Measurements from ENCODE around the gene CASZ1. TPM values are rescaled to one million over a fixed set of nuclear protein-coding genes. Genes with fewer than 3 reads are reported as not detected.
A peak's percentile ranks its signal among the peaks of the same experiment; 100 is the strongest.

CASZ1 gene
- total RNA-seq, 1 experiment from 2014 or later: 11.1 TPM

GRCh38 chr1:10693497-10694273 lies 102.8 kb downstream of the CASZ1 start:
- ChIA-PET POLR2A (interaction anchor here (1.0 kb wide), 1 partner anchor 100 kb away, joined by 4 read pairs; no protein-coding TSS in a partner anchor), CTCF (interaction anchor here (1.0 kb wide), 1 partner anchor 171 kb away, joined by 5 read pairs; no protein-coding TSS in a partner anchor)
- Mint-ChIP-seq H3K9me3 (ENCODE audit: unreplicated experiment) (no peaks in the 10 kb centered on the region), H3K27ac (ENCODE audit: low read depth, unreplicated experiment) (no peak overlapping the region), H3K36me3 (ENCODE audit: insufficient read depth, unreplicated experiment) (peaks cover 8% of the 10 kb centered on the region), H3K27me3 (ENCODE audit: insufficient read depth, unreplicated experiment) (no peaks in the 10 kb centered on the region), H3K4me3 (ENCODE audit: unreplicated experiment) (peak overlapping the region; percentile 71), H3K4me1 (ENCODE audit: insufficient read depth, unreplicated experiment) (peaks cover 19% of the 10 kb centered on the region)
- intact Hi-C loops (cut with micrococcal nuclease): loop anchor here (1.0 to 5.0 kb wide), 4 partner anchors 100 to 249 kb away; no protein-coding TSS in a partner anchor
- no peak for TF ChIP-seq CTCF (IDR thresholded peaks at IDR 0.05; ENCODE audit: unreplicated experiment)
- peak; percentile 17 for DNase-seq (ENCODE audit: unreplicated experiment)
- BruUV-seq (replicated peaks): no TSS peak

- POLR2A ChIA-PET: interaction anchor here (1.0 kb wide), 2 partner anchors 101 to 208 kb away, joined by 3 to 4 read pairs; no protein-coding TSS in a partner anchor
- intact Hi-C loops (cut with micrococcal nuclease): loop anchor here (5.0 kb wide), 3 partner anchors 161 to 249 kb away; no protein-coding TSS in a partner anchor
- Mint-ChIP-seq H3K36me3 (ENCODE audit: insufficient read depth, unreplicated experiment) (peaks cover 8% of the 10 kb centered on the region), H3K27ac (ENCODE audit: low read depth, unreplicated experiment) (no peak overlapping the region), H3K4me1 (ENCODE audit: insufficient read depth, unreplicated experiment) (peaks cover 19% of the 10 kb centered on the region), H3K27me3 (ENCODE audit: insufficient read depth, unreplicated experiment) (no peaks in the 10 kb centered on the region), H3K4me3 (ENCODE audit: unreplicated experiment) (peak overlapping the region; percentile 71), H3K9me3 (ENCODE audit: unreplicated experiment) (no peaks in the 10 kb centered on the region)
- TF ChIP-seq CTCF (IDR thresholded peaks at IDR 0.05; ENCODE audit: unreplicated experiment): no peak
- BruUV-seq (replicated peaks): TSS peak; percentile 85
- CTCF ChIA-PET: interaction anchor here (0.6 to 1.0 kb wide), 6 partner anchors 58 to 257 kb away, joined by 3 to 5 read pairs (median 4); no protein-coding TSS in a partner anchor
- DNase-seq (ENCODE audit: unreplicated experiment): no peak
Observed at GRCh38 chr1:10693152-10693496, 103.3 kb downstream of the CASZ1 start.

- Mint-ChIP-seq H3K36me3 (ENCODE audit: insufficient read depth, unreplicated experiment) (peaks cover 8% of the 10 kb centered on the region), H3K9me3 (ENCODE audit: unreplicated experiment) (no peaks in the 10 kb centered on the region), H3K27me3 (ENCODE audit: insufficient read depth, unreplicated experiment) (no peaks in the 10 kb centered on the region), H3K27ac (ENCODE audit: low read depth, unreplicated experiment) (no peak overlapping the region), H3K4me1 (ENCODE audit: insufficient read depth, unreplicated experiment) (peaks cover 21% of the 10 kb centered on the region), H3K4me3 (ENCODE audit: unreplicated experiment) (peak overlapping the region; percentile 71)
- peak; percentile 59 for DNase-seq (ENCODE audit: unreplicated experiment)
- BruUV-seq (replicated peaks): no TSS peak
- TF ChIP-seq CTCF (IDR thresholded peaks at IDR 0.05; ENCODE audit: unreplicated experiment): peak; percentile 51
- POLR2A ChIA-PET: interaction anchor here (0.6 to 1.0 kb wide), 3 partner anchors 35 to 208 kb away, joined by 3 to 4 read pairs (median 3); no protein-coding TSS in a partner anchor
- CTCF ChIA-PET: interaction anchor here (0.6 to 1.3 kb wide), 9 partner anchors 27 to 258 kb away, joined by 3 to 5 read pairs (median 4); no protein-coding TSS in a partner anchor
- intact Hi-C loops (cut with micrococcal nuclease): loop anchor here (1.0 to 5.0 kb wide), 4 partner anchors 160 to 250 kb away; no protein-coding TSS in a partner anchor
Observed at GRCh38 chr1:10692401-10693021, 103.9 kb downstream of the CASZ1 start.

- ChIA-PET CTCF (interaction anchor here (0.7 to 1.3 kb wide), 6 partner anchors 28 to 303 kb away, joined by 3 to 4 read pairs (median 4); no protein-coding TSS in a partner anchor), POLR2A (no interaction called here)
- H3K36me3 Mint-ChIP-seq (ENCODE audit: insufficient read depth, unreplicated experiment): peaks cover 1% of the 10 kb centered on the region
- BruUV-seq (replicated peaks): no TSS peak
- no peak for TF ChIP-seq CTCF (IDR thresholded peaks at IDR 0.05; ENCODE audit: unreplicated experiment)
- intact Hi-C loops (cut with micrococcal nuclease): loop anchor here (1.0 to 5.0 kb wide), 4 partner anchors 159 to 251 kb away; no protein-coding TSS in a partner anchor
- peaks cover 25% of the 10 kb centered on the region for H3K4me1 Mint-ChIP-seq (ENCODE audit: insufficient read depth, unreplicated experiment)
- H3K27me3 Mint-ChIP-seq (ENCODE audit: insufficient read depth, unreplicated experiment): no peaks in the 10 kb centered on the region
- no peak overlapping the region for H3K4me3 Mint-ChIP-seq (ENCODE audit: unreplicated experiment)
- no peak overlapping the region for H3K27ac Mint-ChIP-seq (ENCODE audit: low read depth, unreplicated experiment)
- no peak for DNase-seq (ENCODE audit: unreplicated experiment)
- H3K9me3 Mint-ChIP-seq (ENCODE audit: unreplicated experiment): no peaks in the 10 kb centered on the region
Observed at GRCh38 chr1:10691740-10692125, 104.7 kb downstream of the CASZ1 start.

Data from MCF 10A (cell line).